HEK293 (cell line): ENCODE results near the gene NECTIN1.

Experiments used
- CTCF ChIA-PET: fragments of 350-600 bp; formaldehyde crosslinking; extraction: SDS; loops from one replicate; lab custom pipeline; 2021; ENCODE audit warnings: antibody characterized with exemption; lab: Yijun Ruan, JAX
- POLR2A ChIA-PET: fragments of 300-600 bp; formaldehyde crosslinking; extraction: SDS; loops from one replicate; lab custom pipeline; 2020; ENCODE audit warnings: antibody characterized with exemption, inconsistent platforms; lab: Yijun Ruan, JAX
- H3K27ac ChIP-seq: fragments of 200-500 bp; sonication (Bioruptor generic); 2 replicates; pipeline ENCODE4 v1.5.1; 2014; ENCODE audit warnings: low read depth, low read length, control low read depth, inconsistent platforms; ENCODE audit errors: extremely low read depth
- H3K36me3 ChIP-seq, 2 experiments: fragments of 200-500 bp in 1 of 2; sonication (Bioruptor generic) in 1 of 2; 1 replicate in 1 of 2; 2 replicates in 1 of 2; pipeline ENCODE4 v1.5.1; 2014 to 2017; ENCODE audit warnings: inconsistent platforms in 2 of 2, low read length in 2 of 2; ENCODE audit not compliant: control insufficient read depth in 2 of 2, insufficient read depth in 1 of 2
- H3K4me1 ChIP-seq: fragments of 200-500 bp; sonication (Bioruptor generic); 2 replicates; pipeline ENCODE4 v1.5.1; 2014; ENCODE audit warnings: mild to moderate bottlenecking, low read length, inconsistent platforms; ENCODE audit not compliant: control insufficient read depth, insufficient read depth
- H3K4me3 ChIP-seq: 2 replicates; pipeline ENCODE4 v1.5.1; 2011; ENCODE audit warnings: low read depth, mild to moderate bottlenecking, control low read depth, low read length, moderate library complexity
- H3K9me3 ChIP-seq: fragments of 200-500 bp; sonication (Bioruptor generic); 2 replicates; pipeline ENCODE4 v1.5.1; 2014; ENCODE audit warnings: low read depth, low read length, inconsistent platforms; ENCODE audit not compliant: control insufficient read depth, insufficient read depth
- BCL11A ChIP-seq: fragments of 450-650 bp; formaldehyde crosslinking; IDR thresholded peaks from 2 replicates; pipeline ENCODE4 v1.5.1; 2016; ENCODE audit warnings: low read depth, missing biosample characterization, missing genetic modification characterization
- BCL11B ChIP-seq: fragments of 450-650 bp; formaldehyde crosslinking; IDR thresholded peaks from 2 replicates; pipeline ENCODE4 v1.5.1; 2016; ENCODE audit warnings: low read depth, missing biosample characterization, missing genetic modification characterization
- GFI1B ChIP-seq: fragments of 450-650 bp; formaldehyde crosslinking; IDR thresholded peaks from 2 replicates; pipeline ENCODE4 v1.5.1; 2016; ENCODE audit warnings: missing biosample characterization, missing genetic modification characterization
- KLF7 ChIP-seq: fragments of 450-650 bp; formaldehyde crosslinking; IDR thresholded peaks from 2 replicates; pipeline ENCODE4 v1.5.1; 2016; ENCODE audit warnings: missing biosample characterization, missing genetic modification characterization, borderline replicate concordance
- PRDM1 ChIP-seq: fragments of 450-650 bp; formaldehyde crosslinking; IDR thresholded peaks from 2 replicates; pipeline ENCODE4; 2016; ENCODE audit warnings: missing biosample characterization, missing genetic modification characterization
- SCRT1 ChIP-seq: fragments of 450-650 bp; formaldehyde crosslinking; IDR thresholded peaks from 2 replicates; pipeline ENCODE4 v1.5.1; 2016; ENCODE audit warnings: missing biosample characterization, missing genetic modification characterization, borderline replicate concordance
- ZBTB1 ChIP-seq: fragments of 450-650 bp; formaldehyde crosslinking; IDR thresholded peaks from 2 replicates; pipeline ENCODE4 v1.5.1; 2016; ENCODE audit warnings: missing biosample characterization, missing genetic modification characterization
- ZBTB21 ChIP-seq: fragments of 450-650 bp; formaldehyde crosslinking; IDR thresholded peaks from 2 replicates; pipeline ENCODE4 v1.5.1; 2017; ENCODE audit warnings: missing biosample characterization, missing genetic modification characterization
- ZNF121 ChIP-seq: fragments of 450-650 bp; formaldehyde crosslinking; IDR thresholded peaks from 2 replicates; pipeline ENCODE4 v1.5.1; 2016; ENCODE audit warnings: missing biosample characterization, missing genetic modification characterization
- ZNF132 ChIP-seq: fragments of 450-650 bp; formaldehyde crosslinking; IDR thresholded peaks from 2 replicates; pipeline ENCODE4 v1.5.1; 2017; ENCODE audit warnings: missing biosample characterization, missing genetic modification characterization, borderline replicate concordance
- ZNF174 ChIP-seq: fragments of 450-650 bp; formaldehyde crosslinking; IDR thresholded peaks from 2 replicates; pipeline ENCODE4 v1.5.0; 2017; ENCODE audit warnings: missing biosample characterization, mild to moderate bottlenecking, missing genetic modification characterization
- ZNF214 ChIP-seq: fragments of 450-650 bp; formaldehyde crosslinking; IDR thresholded peaks from 2 replicates; pipeline ENCODE4 v1.5.1; 2017; ENCODE audit warnings: missing biosample characterization, mild to moderate bottlenecking, missing genetic modification characterization, borderline replicate concordance
- ZNF221 ChIP-seq: fragments of 450-650 bp; formaldehyde crosslinking; IDR thresholded peaks from 2 replicates; pipeline ENCODE4 v1.5.1; 2017; ENCODE audit warnings: missing biosample characterization, missing genetic modification characterization, borderline replicate concordance
- ZNF223 ChIP-seq: fragments of 450-650 bp; formaldehyde crosslinking; IDR thresholded peaks from 2 replicates; pipeline ENCODE4 v1.5.1; 2016; ENCODE audit warnings: missing biosample characterization, missing genetic modification characterization
- ZNF394 ChIP-seq: fragments of 450-650 bp; formaldehyde crosslinking; IDR thresholded peaks from 2 replicates; pipeline ENCODE4 v1.5.1; 2016; ENCODE audit warnings: missing biosample characterization, missing genetic modification characterization, mild to moderate bottlenecking, moderate library complexity, borderline replicate concordance
- ZNF473 ChIP-seq: fragments of 450-650 bp; formaldehyde crosslinking; IDR thresholded peaks from 2 replicates; pipeline ENCODE4 v1.5.1; 2017; ENCODE audit warnings: missing biosample characterization, missing genetic modification characterization
- ZNF677 ChIP-seq: fragments of 450-650 bp; IDR thresholded peaks from 2 replicates; pipeline ENCODE4 v1.5.0; 2018; ENCODE audit warnings: missing biosample characterization, mild to moderate bottlenecking, missing genetic modification characterization, moderate library complexity
- ZNF792 ChIP-seq: fragments of 450-650 bp; formaldehyde crosslinking; IDR thresholded peaks from 2 replicates; pipeline ENCODE4 v1.5.1; 2016; ENCODE audit warnings: missing biosample characterization, missing genetic modification characterization
- ZNF837 ChIP-seq: fragments of 450-650 bp; formaldehyde crosslinking; IDR thresholded peaks from 2 replicates; pipeline ENCODE4 v1.5.1; 2016; ENCODE audit warnings: missing biosample characterization, missing genetic modification characterization
- ZSCAN23 ChIP-seq: fragments of 450-650 bp; formaldehyde crosslinking; IDR thresholded peaks from 2 replicates; pipeline ENCODE4 v1.5.1; 2016; ENCODE audit warnings: missing biosample characterization, missing genetic modification characterization
- TF ChIP-seq, protein P1 (sequence below): fragments of 450-650 bp; formaldehyde crosslinking; IDR thresholded peaks from 2 replicates; pipeline ENCODE4 v1.5.1; 2016; ENCODE audit warnings: missing biosample characterization, missing genetic modification characterization
- TF ChIP-seq, protein P2 (sequence below): fragments of 450-650 bp; formaldehyde crosslinking; IDR thresholded peaks from 2 replicates; pipeline ENCODE4 v1.5.1; 2016; ENCODE audit warnings: missing biosample characterization, missing genetic modification characterization
- TF ChIP-seq, protein P3 (sequence below): fragments of 450-650 bp; formaldehyde crosslinking; IDR thresholded peaks from 2 replicates; pipeline ENCODE4 v1.5.1; 2016; ENCODE audit warnings: missing biosample characterization, missing genetic modification characterization
- TF ChIP-seq, protein P4 (sequence below): fragments of 450-650 bp; formaldehyde crosslinking; IDR thresholded peaks from 2 replicates; pipeline ENCODE4 v1.5.1; 2016; ENCODE audit warnings: missing biosample characterization, missing genetic modification characterization

The NECTIN1 gene

DNA sequence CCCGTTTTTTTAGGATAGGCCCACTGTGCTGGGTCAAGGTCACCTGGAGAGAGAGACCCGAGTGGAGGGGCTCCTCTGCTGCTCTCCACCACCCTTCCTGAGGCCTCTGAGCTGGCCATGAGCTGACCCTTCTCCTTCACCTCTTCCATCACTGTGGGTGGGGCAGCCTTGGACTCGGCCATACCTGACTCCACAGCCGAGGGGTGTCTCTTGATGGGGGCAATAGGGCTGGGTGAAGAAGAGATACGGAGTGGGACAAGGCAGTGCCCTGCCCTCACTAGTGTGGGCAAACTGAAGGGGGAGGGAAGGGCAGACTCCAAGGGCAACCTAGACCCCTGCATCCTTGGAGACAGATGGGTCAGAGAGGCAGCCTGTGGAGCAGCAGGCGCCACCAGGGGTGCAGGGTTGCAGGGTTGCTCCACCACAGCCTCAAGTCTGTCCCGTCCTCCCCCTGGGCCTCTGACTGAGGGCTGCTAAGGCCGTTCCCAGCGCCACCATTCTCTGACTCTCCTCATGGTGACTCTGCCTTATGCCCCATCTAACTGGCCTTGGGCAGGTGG, 20.1 kb upstream of the NECTIN1 start:
- Histone ChIP-seq H3K4me3 (no peak overlapping the region), H3K4me1 (no peaks in the 10 kb centered on the region), H3K36me3 (no peaks in the 10 kb centered on the region), H3K9me3 (no peaks in the 10 kb centered on the region)
- CTCF ChIA-PET: interaction anchor here (0.6 to 1.3 kb wide), 3 partner anchors 20 to 274 kb away, joined by 3 to 4 read pairs (median 4); partner anchors contain the start of gene NECTIN1
- TF ChIP-seq ZNF837 (tag by site-specific recombination): no peak
- TF ChIP-seq ZNF214 (tag by site-specific recombination): no peak
- TF ChIP-seq ZNF394 (tag by site-specific recombination): no peak
- TF ChIP-seq ZNF473 (tag by site-specific recombination): no peak
- TF ChIP-seq ZNF223 (tag by site-specific recombination): no peak
- no peak for TF ChIP-seq ZNF792
- no peak for TF ChIP-seq BCL11A (tag by site-specific recombination)
- TF ChIP-seq, all 188 proteins: peak for 0
- H3K27ac ChIP-seq: no peak overlapping the region
- POLR2A ChIA-PET: no interaction called here

DNA sequence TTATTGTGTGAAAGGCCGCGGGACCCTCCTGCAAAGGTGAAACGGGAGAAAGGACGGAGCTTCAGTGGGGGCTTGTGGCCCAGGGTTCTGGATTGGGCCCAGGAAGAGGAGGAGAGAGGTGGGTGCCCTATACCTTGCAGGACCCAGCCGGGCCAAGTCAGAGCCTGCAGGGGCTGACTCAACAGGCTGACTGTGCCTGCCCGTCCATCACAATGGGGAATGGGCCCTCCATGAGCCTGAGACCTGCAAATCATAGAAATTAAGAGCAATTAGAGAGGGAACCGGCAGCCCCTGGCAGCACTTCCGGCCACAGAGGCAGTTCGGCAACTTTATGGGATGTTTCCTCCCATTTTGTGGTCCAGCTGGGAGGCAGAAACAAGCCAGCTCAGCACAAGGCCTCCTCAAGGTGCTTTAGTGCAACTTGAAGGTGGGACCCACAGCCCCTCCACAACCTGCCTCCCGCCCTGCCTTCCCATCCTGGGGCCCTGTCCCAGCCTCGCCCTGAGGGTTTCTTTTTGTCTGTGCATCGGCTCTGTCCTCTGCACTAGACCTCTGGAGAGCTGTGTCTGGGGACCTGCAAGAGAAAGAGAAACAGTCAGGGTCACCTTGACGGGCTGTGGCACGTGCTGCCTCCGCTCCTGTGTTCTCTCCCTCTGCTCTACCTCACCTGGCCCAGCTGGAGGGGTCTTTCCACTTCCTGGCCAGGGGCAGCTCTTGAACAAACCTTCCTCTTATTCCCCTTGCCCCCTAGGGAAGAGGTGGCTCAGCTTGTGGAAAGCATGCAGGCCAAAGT, 19.1 kb upstream of the NECTIN1 start:
- no peaks in the 10 kb centered on the region for H3K36me3 ChIP-seq
- H3K4me3 ChIP-seq: no peak overlapping the region
- no peak overlapping the region for H3K27ac ChIP-seq
- CTCF ChIA-PET: interaction anchor here (0.7 to 1.3 kb wide), 2 partner anchors 19 to 273 kb away, joined by 4 read pairs; partner anchors contain the start of gene NECTIN1
- no peaks in the 10 kb centered on the region for H3K4me1 ChIP-seq
- no peak for TF ChIP-seq ZNF174 (tag by site-specific recombination)
- TF ChIP-seq ZSCAN23 (tag by site-specific recombination): no peak
- TF ChIP-seq, protein P1, sequence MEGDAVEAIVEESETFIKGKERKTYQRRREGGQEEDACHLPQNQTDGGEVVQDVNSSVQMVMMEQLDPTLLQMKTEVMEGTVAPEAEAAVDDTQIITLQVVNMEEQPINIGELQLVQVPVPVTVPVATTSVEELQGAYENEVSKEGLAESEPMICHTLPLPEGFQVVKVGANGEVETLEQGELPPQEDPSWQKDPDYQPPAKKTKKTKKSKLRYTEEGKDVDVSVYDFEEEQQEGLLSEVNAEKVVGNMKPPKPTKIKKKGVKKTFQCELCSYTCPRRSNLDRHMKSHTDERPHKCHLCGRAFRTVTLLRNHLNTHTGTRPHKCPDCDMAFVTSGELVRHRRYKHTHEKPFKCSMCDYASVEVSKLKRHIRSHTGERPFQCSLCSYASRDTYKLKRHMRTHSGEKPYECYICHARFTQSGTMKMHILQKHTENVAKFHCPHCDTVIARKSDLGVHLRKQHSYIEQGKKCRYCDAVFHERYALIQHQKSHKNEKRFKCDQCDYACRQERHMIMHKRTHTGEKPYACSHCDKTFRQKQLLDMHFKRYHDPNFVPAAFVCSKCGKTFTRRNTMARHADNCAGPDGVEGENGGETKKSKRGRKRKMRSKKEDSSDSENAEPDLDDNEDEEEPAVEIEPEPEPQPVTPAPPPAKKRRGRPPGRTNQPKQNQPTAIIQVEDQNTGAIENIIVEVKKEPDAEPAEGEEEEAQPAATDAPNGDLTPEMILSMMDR (tag by site-specific recombination): no peak
- TF ChIP-seq, protein P2, sequence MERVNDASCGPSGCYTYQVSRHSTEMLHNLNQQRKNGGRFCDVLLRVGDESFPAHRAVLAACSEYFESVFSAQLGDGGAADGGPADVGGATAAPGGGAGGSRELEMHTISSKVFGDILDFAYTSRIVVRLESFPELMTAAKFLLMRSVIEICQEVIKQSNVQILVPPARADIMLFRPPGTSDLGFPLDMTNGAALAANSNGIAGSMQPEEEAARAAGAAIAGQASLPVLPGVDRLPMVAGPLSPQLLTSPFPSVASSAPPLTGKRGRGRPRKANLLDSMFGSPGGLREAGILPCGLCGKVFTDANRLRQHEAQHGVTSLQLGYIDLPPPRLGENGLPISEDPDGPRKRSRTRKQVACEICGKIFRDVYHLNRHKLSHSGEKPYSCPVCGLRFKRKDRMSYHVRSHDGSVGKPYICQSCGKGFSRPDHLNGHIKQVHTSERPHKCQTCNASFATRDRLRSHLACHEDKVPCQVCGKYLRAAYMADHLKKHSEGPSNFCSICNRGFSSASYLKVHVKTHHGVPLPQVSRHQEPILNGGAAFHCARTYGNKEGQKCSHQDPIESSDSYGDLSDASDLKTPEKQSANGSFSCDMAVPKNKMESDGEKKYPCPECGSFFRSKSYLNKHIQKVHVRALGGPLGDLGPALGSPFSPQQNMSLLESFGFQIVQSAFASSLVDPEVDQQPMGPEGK (tag by site-specific recombination): no peak
- TF ChIP-seq GFI1B (tag by site-specific recombination): no peak
- no peak for TF ChIP-seq ZBTB21 (tag by site-specific recombination)
- TF ChIP-seq, protein P3, sequence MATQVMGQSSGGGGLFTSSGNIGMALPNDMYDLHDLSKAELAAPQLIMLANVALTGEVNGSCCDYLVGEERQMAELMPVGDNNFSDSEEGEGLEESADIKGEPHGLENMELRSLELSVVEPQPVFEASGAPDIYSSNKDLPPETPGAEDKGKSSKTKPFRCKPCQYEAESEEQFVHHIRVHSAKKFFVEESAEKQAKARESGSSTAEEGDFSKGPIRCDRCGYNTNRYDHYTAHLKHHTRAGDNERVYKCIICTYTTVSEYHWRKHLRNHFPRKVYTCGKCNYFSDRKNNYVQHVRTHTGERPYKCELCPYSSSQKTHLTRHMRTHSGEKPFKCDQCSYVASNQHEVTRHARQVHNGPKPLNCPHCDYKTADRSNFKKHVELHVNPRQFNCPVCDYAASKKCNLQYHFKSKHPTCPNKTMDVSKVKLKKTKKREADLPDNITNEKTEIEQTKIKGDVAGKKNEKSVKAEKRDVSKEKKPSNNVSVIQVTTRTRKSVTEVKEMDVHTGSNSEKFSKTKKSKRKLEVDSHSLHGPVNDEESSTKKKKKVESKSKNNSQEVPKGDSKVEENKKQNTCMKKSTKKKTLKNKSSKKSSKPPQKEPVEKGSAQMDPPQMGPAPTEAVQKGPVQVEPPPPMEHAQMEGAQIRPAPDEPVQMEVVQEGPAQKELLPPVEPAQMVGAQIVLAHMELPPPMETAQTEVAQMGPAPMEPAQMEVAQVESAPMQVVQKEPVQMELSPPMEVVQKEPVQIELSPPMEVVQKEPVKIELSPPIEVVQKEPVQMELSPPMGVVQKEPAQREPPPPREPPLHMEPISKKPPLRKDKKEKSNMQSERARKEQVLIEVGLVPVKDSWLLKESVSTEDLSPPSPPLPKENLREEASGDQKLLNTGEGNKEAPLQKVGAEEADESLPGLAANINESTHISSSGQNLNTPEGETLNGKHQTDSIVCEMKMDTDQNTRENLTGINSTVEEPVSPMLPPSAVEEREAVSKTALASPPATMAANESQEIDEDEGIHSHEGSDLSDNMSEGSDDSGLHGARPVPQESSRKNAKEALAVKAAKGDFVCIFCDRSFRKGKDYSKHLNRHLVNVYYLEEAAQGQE (tag by site-specific recombination): no peak
- no peak for TF ChIP-seq SCRT1
- TF ChIP-seq ZNF121 (tag by site-specific recombination): no peak
- TF ChIP-seq ZNF677: no peak
- TF ChIP-seq KLF7 (tag by site-specific recombination): no peak
- no peak for TF ChIP-seq ZNF132
- TF ChIP-seq, protein P4, sequence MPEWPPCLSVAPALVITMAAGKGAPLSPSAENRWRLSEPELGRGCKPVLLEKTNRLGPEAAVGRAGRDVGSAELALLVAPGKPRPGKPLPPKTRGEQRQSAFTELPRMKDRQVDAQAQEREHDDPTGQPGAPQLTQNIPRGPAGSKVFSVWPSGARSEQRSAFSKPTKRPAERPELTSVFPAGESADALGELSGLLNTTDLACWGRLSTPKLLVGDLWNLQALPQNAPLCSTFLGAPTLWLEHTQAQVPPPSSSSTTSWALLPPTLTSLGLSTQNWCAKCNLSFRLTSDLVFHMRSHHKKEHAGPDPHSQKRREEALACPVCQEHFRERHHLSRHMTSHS (tag by site-specific recombination): no peak
- TF ChIP-seq ZBTB1 (tag by site-specific recombination): no peak
- TF ChIP-seq ZNF221 (tag by site-specific recombination): no peak
- TF ChIP-seq BCL11B (tag by site-specific recombination): no peak
- no peak for TF ChIP-seq PRDM1 (tag by site-specific recombination)
- TF ChIP-seq, all 188 proteins: peak for 0
- POLR2A ChIA-PET: interaction anchor here (1.4 kb wide), 1 partner anchor 18 kb away, joined by 3 read pairs; the partner anchor contains the start of gene NECTIN1
- H3K9me3 ChIP-seq: no peaks in the 10 kb centered on the region
